Measurements from ENCODE around the gene NPR1. TPM values are rescaled to one million over a fixed set of nuclear protein-coding genes. Genes with fewer than 3 reads are reported as not detected.
"Not testable (repeated sequence)": the region's sequence is repeated elsewhere in the genome, so short reads cannot be mapped to it uniquely, and the experiment has no call there.

NPR1 gene
- total RNA-seq, 6 experiments from 2014 or later = 0.05 TPM; not detected in 5

- H3K27me3 Mint-ChIP-seq (ENCODE audit: insufficient read depth) = no peaks in the 10 kb centered on the region; the same call in 1 of the 2 replicates
- H3K4me1 Mint-ChIP-seq (ENCODE audit: low read depth) = peaks cover 32% of the 10 kb centered on the region
- H3K27ac Mint-ChIP-seq = peak overlapping the region; percentile 43; the same call in 1 of the 2 replicates
- H3K4me3 Mint-ChIP-seq = no peak overlapping the region
- TF ChIP-seq, protein P1, sequence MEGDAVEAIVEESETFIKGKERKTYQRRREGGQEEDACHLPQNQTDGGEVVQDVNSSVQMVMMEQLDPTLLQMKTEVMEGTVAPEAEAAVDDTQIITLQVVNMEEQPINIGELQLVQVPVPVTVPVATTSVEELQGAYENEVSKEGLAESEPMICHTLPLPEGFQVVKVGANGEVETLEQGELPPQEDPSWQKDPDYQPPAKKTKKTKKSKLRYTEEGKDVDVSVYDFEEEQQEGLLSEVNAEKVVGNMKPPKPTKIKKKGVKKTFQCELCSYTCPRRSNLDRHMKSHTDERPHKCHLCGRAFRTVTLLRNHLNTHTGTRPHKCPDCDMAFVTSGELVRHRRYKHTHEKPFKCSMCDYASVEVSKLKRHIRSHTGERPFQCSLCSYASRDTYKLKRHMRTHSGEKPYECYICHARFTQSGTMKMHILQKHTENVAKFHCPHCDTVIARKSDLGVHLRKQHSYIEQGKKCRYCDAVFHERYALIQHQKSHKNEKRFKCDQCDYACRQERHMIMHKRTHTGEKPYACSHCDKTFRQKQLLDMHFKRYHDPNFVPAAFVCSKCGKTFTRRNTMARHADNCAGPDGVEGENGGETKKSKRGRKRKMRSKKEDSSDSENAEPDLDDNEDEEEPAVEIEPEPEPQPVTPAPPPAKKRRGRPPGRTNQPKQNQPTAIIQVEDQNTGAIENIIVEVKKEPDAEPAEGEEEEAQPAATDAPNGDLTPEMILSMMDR (IDR thresholded peaks at IDR 0.05) = no peak
- no peaks in the 10 kb centered on the region for H3K9me3 Mint-ChIP-seq
- no peak for DNase-seq
- H3K36me3 Mint-ChIP-seq (ENCODE audit: low read depth) = peaks cover 23% of the 10 kb centered on the region
Observed at GRCh38 chr1:153669606-153670005, 8.9 kb upstream of the NPR1 start.

- peaks cover 15% of the 10 kb centered on the region for H3K36me3 Mint-ChIP-seq (ENCODE audit: low read depth)
- no peak for DNase-seq
- no peak overlapping the region for H3K4me3 Mint-ChIP-seq
- no peak overlapping the region for H3K27ac Mint-ChIP-seq
- TF ChIP-seq, protein P1 (IDR thresholded peaks at IDR 0.05) = no peak
- H3K4me1 Mint-ChIP-seq (ENCODE audit: low read depth) = peaks cover 30% of the 10 kb centered on the region
- H3K9me3 Mint-ChIP-seq = no peaks in the 10 kb centered on the region
- no peaks in the 10 kb centered on the region; the same call in 1 of the 2 replicates for H3K27me3 Mint-ChIP-seq (ENCODE audit: insufficient read depth)
Observed at GRCh38 chr1:153670257-153670858, 8.1 kb upstream of the NPR1 start.

DNA sequence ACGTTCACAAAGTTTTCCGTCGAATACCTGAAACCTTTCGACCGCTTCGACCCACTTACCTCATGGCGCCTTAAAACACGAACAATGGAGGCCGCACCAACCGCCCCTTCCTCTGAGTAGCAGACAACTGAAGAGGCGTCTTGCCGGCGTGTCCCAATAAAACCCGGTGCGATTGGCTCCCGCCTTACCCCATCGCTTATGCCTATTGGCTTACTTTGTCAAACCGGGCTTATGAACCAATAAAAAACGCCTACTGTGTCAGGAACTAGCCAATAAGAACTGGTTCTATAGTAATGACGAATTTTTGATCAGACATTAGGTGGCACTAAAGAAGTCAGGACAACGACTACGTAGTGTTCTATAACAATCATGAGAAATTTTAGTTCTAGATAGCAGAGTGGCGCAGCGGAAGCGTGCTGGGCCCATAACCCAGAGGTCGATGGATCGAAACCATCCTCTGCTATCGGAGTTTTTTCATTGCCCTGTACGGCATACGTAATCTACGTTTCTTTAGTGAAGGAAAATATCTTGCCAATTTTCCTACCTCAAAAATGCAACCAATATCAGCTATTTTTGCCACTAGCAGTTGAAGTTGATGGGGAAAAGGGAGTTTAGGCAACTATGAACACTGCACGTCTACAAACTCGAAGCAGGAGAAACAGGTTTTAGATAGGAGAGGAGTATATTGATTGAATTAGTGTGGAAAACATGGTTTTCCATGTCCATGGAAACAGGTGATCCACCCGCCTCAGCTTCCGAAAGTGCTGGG, 7.4 kb upstream of the NPR1 start, which contains the start of gene ILF2:
Gene ILF2, minus strand, starts transcription at position 135 of the 769 bp plus-strand sequence. Its CDS starts 71 bp downstream, at position 64.
- Mint-ChIP-seq H3K4me3 (no peak within 1 kb of the TSS), H3K9me3 (no peaks in the 10 kb centered on the region), H3K27ac (no peak within 1 kb of the TSS), H3K27me3 (ENCODE audit: insufficient read depth) (no peaks in the 10 kb centered on the region; the same call in 1 of the 2 replicates), H3K4me1 (ENCODE audit: low read depth) (peaks cover 27% of the 10 kb centered on the region), H3K36me3 (ENCODE audit: low read depth) (peaks cover 12% of the 10 kb centered on the region)
- DNase-seq = peak; percentile 100
- TF ChIP-seq, protein P1 (IDR thresholded peaks at IDR 0.05) = peak; percentile 46; the same call in 1 of the 2 replicates

GRCh38 chr1:153671628-153672353, 6.7 kb upstream of the NPR1 start:
- Mint-ChIP-seq H3K4me1 (ENCODE audit: low read depth) (peaks cover 27% of the 10 kb centered on the region), H3K36me3 (ENCODE audit: low read depth) (peaks cover 12% of the 10 kb centered on the region)
- not testable (repeated sequence) for H3K9me3 Mint-ChIP-seq; H3K27ac Mint-ChIP-seq; H3K4me3 Mint-ChIP-seq; DNase-seq; H3K27me3 Mint-ChIP-seq (ENCODE audit: insufficient read depth)

GRCh38 chr1:153673511-153673910, 5.0 kb upstream of the NPR1 start:
- H3K27ac Mint-ChIP-seq = no peak overlapping the region
- TF ChIP-seq, protein P1 (IDR thresholded peaks at IDR 0.05) = no peak
- H3K27me3 Mint-ChIP-seq (ENCODE audit: insufficient read depth) = peaks cover 10% of the 10 kb centered on the region
- H3K4me3 Mint-ChIP-seq = peak overlapping the region; percentile 60
- DNase-seq = no peak
- H3K36me3 Mint-ChIP-seq (ENCODE audit: low read depth) = no peaks in the 10 kb centered on the region; the same call in 1 of the 2 replicates
- H3K4me1 Mint-ChIP-seq (ENCODE audit: low read depth) = peaks cover 31% of the 10 kb centered on the region
- no peaks in the 10 kb centered on the region for H3K9me3 Mint-ChIP-seq

Data from HFFc6 (cell line).